ENCODE measurements around the gene SERF2.
"Not testable (repeated sequence)": the region's sequence is repeated elsewhere in the genome, so short reads cannot be mapped to it uniquely, and the experiment has no call there.

- TF ChIP-seq POLR2A, CTCF (IDR thresholded peaks at IDR 0.05): not testable (repeated sequence)
Observed at GRCh38 chr15:43832485-43832884, 40.4 kb downstream of the SERF2 start.

Data from lower leg skin (tissue), 3 donors.